Adipocyte (in vitro differentiated cells): ENCODE measurements around the gene IL25.
"Not testable (repeated sequence)": the region's sequence is repeated elsewhere in the genome, so short reads cannot be mapped to it uniquely, and the experiment has no call there.

Source experiments
- DNase-seq: peaks from one replicate; pipeline ENCODE4 v3.0.0-alpha.2; 2015; ENCODE audit warnings: low read depth
- H3K27me3 ChIP-seq: replicated peaks from 2 replicates; pipeline ENCODE4 v1.7.0; 2013; ENCODE audit warnings: mild to moderate bottlenecking, low read length, moderate library complexity; ENCODE audit not compliant: control insufficient read depth, insufficient read depth
- H3K36me3 ChIP-seq: 2 replicates; pipeline ENCODE4 v1.7.0; 2013; ENCODE audit warnings: low read length, mild to moderate bottlenecking, moderate library complexity; ENCODE audit not compliant: control insufficient read depth, insufficient read depth, severe bottlenecking
- H3K4me1 ChIP-seq: 2 replicates; pipeline ENCODE4 v1.7.0; 2013; ENCODE audit warnings: mild to moderate bottlenecking, low read length, moderate library complexity; ENCODE audit not compliant: control insufficient read depth, insufficient read depth
- H3K4me3 ChIP-seq: 2 replicates; pipeline ENCODE4 v1.7.0; 2013; ENCODE audit warnings: mild to moderate bottlenecking, low read length, moderate library complexity
- H3K9ac ChIP-seq: 2 replicates; pipeline ENCODE4 v1.7.0; 2013; ENCODE audit warnings: mild to moderate bottlenecking, low read length, moderate library complexity
- H3K9me3 ChIP-seq: 2 replicates; pipeline ENCODE4 v1.7.0; 2013; ENCODE audit warnings: mild to moderate bottlenecking, low read length, moderate library complexity; ENCODE audit not compliant: control insufficient read depth

IL25 gene

DNA sequence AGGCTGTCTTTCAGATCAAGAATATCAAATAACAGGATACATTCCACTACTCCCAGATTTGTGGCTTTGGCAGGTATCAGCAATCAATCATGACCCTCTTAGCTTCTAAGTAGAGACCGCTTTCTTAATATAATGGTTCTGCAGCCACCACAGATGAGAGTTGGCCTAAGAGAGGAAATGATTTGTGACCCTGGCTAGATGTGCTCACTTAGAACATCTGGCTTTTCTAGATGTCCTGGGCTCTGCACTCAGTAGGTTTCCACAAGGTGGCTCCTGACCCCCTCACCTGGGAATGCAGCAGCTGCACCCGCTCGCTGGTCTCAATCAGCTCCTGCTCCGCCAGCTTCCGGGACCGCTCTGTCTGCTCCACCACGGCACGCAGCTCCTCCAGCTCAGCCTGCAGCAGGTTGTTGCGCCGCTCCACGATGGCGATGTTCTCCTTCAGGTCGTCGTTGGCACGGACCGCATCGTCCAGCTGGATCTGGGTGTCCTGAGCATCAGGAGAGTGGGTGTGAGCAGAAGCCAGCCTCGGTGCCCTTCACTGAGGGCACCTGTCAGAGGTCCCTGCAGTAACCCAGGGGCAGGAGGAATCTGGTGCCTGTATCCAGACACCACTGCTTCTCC, 13.1 kb downstream of the IL25 start:
- Histone ChIP-seq H3K4me3 (no peak overlapping the region), H3K9ac (no peak overlapping the region), H3K4me1 (no peaks in the 10 kb centered on the region), H3K36me3 (no peaks in the 10 kb centered on the region), H3K9me3 (no peaks in the 10 kb centered on the region), H3K27me3 (peaks cover 68% of the 10 kb centered on the region)
- no peak for DNase-seq

- DNase-seq, H3K9ac ChIP-seq, H3K4me3 ChIP-seq, H3K4me1 ChIP-seq, H3K9me3 ChIP-seq, H3K36me3 ChIP-seq: not testable (repeated sequence)
- peaks cover 68% of the 10 kb centered on the region for H3K27me3 ChIP-seq
Observed at GRCh38 chr14:23386266-23386657, 13.7 kb downstream of the IL25 start.

DNA sequence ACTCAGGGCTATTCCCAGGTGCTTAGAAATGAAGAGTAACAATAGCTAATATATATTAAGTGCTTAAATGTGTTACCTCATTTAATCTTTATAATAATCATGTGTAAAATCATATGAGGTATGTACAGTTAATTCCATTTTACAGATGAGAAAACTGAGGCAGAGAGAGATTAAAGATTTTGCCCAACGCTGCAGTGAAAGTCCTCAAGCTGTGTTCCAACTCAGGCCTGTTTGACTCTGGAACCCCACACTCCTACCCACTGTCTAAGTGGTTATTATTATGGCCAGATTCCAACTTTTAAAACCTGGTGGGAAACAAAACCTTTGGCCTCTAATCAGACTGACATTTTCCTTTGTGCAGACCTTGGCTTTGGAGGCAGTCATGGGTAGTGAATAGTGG, 14.4 kb downstream of the IL25 start:
- Histone ChIP-seq H3K4me1 (no peaks in the 10 kb centered on the region), H3K9ac (no peak overlapping the region), H3K4me3 (no peak overlapping the region), H3K36me3 (no peaks in the 10 kb centered on the region), H3K9me3 (no peaks in the 10 kb centered on the region), H3K27me3 (peaks cover 62% of the 10 kb centered on the region)
- no peak for DNase-seq

DNA sequence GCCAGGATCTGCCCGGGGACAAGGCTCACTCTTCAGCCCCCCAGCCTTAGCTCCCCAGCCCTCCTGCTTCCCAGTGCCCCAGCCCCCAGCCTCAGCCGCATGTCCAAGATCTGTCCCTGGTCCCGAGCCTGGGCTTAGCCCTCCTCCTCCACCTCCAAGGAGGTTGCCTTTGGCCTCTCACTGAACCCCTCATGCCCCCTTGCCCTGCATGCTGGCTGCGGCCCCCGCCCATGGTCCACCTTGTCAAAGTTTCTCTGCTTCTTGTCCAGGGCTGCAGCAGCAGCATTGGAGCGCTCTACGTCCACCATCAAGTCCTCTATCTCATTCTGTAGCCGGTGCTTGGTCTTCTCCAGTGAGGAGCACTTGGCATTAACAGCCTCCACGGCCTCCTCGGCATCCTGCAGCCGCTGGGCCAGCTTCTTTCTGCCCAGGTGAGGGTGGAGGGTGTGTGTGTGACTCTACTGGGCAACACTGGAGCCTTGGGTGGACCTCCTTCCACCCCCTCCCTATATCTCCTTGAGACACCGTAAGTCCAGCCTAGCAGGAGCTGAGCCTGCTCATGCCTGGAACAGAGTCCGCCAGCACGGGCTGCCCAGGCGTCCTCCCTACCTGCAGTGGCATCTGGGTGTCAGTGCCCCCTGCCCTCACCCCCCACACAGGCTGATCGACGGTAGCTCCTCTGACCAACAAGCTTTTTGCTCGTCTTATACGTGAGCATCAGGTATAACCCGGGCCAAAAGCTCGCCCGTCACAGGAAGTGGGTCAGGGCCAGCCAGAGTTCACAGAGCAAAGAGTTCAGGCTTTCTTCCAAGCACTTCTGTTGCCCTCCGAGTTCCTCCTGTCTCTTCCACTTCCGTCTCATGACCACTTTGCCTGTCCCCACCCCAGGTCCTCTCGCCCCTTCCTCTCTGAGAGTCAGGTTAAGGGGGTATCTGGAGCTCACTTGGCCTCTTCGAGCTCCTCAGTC, 15.6 kb downstream of the IL25 start:
- Histone ChIP-seq H3K9ac (no peak overlapping the region), H3K4me3 (no peak overlapping the region), H3K27me3 (peaks cover 60% of the 10 kb centered on the region), H3K36me3 (no peaks in the 10 kb centered on the region), H3K4me1 (no peaks in the 10 kb centered on the region), H3K9me3 (no peaks in the 10 kb centered on the region)
- DNase-seq: no peak

- Histone ChIP-seq H3K4me1 (no peaks in the 10 kb centered on the region), H3K9ac (no peak overlapping the region), H3K4me3 (no peak overlapping the region), H3K27me3 (peaks cover 58% of the 10 kb centered on the region), H3K9me3 (no peaks in the 10 kb centered on the region), H3K36me3 (no peaks in the 10 kb centered on the region)
- DNase-seq: no peak
Observed at GRCh38 chr14:23388996-23389395, 16.4 kb downstream of the IL25 start.

DNA sequence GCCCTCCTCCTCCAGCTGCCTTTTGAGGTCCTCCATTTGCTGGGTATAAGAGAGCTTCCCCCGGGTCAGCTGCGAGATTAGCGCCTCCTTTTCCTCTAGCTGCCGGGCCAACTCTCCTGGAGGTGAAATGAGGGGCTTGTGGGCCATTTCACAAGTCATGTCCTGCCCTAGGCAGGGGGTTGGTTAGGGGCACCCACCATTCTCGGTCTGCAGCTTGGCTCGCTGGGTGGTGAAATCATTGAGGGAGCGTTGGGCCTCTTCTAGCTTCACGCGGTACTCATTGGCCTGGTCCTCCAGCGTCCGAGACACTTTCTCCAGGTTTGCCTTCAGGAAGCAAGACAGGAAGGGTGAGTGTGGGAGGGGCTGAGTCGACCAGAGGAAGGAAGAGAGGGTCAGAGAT, 16.8 kb downstream of the IL25 start:
- H3K9me3 ChIP-seq: no peaks in the 10 kb centered on the region
- no peaks in the 10 kb centered on the region for H3K36me3 ChIP-seq
- no peaks in the 10 kb centered on the region for H3K4me1 ChIP-seq
- H3K9ac ChIP-seq: no peak overlapping the region
- no peak for DNase-seq
- H3K4me3 ChIP-seq: no peak overlapping the region
- peaks cover 58% of the 10 kb centered on the region for H3K27me3 ChIP-seq

DNA sequence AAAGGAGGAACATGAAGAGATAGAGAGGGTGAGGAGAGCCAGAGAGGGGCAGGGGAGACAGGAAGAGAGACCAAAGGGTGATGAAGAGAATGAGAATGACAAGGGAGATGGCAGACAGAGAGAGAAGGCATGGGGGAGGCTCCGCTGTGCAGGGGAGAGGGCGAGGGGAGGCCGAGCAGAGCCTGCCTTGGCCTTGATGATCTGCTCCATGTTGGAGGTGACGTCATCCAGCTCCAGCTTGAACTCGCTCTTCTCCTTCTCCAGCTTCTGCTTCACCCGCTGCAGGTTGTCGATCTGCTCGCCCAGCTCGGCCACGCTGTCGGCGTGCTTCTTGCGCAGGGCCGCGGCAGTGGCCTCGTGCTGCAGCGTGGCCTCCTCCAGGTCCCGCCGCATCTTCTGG, 17.3 kb downstream of the IL25 start:
- not testable (repeated sequence) for H3K4me3 ChIP-seq, H3K9ac ChIP-seq, H3K36me3 ChIP-seq, H3K9me3 ChIP-seq, H3K4me1 ChIP-seq, DNase-seq
- H3K27me3 ChIP-seq: peaks cover 58% of the 10 kb centered on the region

- no peaks in the 10 kb centered on the region for H3K36me3 ChIP-seq
- no peak overlapping the region for H3K4me3 ChIP-seq
- no peaks in the 10 kb centered on the region for H3K4me1 ChIP-seq
- H3K27me3 ChIP-seq: peaks cover 40% of the 10 kb centered on the region
- DNase-seq: no peak
- no peaks in the 10 kb centered on the region for H3K9me3 ChIP-seq
- H3K9ac ChIP-seq: no peak overlapping the region
Observed at GRCh38 chr14:23392613-23393012, 20.0 kb downstream of the IL25 start.

DNA sequence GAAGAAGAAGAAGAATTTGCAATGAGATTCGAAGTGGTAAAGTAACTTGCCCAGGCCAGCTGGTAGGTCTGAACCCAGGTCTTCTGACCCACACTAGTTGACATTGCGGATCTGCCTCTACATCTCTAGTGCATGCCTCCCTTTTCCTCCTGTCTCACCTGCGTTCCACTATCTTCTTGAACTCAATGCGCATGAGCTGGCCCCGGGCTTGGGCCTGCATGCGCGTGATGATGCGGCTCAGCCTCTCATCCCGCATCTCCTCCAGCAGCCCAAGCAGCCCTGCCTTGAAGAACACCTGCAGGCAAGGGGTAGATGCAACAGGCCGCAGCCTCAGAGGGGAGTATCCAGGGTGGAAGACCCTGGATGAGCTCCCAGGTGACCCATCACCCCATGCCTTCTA, 23.5 kb downstream of the IL25 start:
- H3K9me3 ChIP-seq: no peaks in the 10 kb centered on the region
- no peak overlapping the region for H3K9ac ChIP-seq
- no peaks in the 10 kb centered on the region for H3K36me3 ChIP-seq
- no peaks in the 10 kb centered on the region for H3K4me1 ChIP-seq
- no peak overlapping the region for H3K4me3 ChIP-seq
- H3K27me3 ChIP-seq: peaks cover 27% of the 10 kb centered on the region
- no peak for DNase-seq

GRCh38 chr14:23396781-23397407, 24.3 kb downstream of the IL25 start:
- no peaks in the 10 kb centered on the region for H3K9me3 ChIP-seq
- H3K9ac ChIP-seq: no peak overlapping the region
- H3K27me3 ChIP-seq: peaks cover 28% of the 10 kb centered on the region
- no peak for DNase-seq
- no peaks in the 10 kb centered on the region for H3K4me1 ChIP-seq
- no peaks in the 10 kb centered on the region for H3K36me3 ChIP-seq
- H3K4me3 ChIP-seq: no peak overlapping the region

GRCh38 chr14:23398348-23398747, 25.7 kb downstream of the IL25 start:
- Histone ChIP-seq H3K9me3 (no peaks in the 10 kb centered on the region), H3K9ac (no peak overlapping the region), H3K4me3 (no peak overlapping the region), H3K27me3 (peaks cover 23% of the 10 kb centered on the region), H3K4me1 (no peaks in the 10 kb centered on the region), H3K36me3 (no peaks in the 10 kb centered on the region)
- DNase-seq: no peak
